Measurements from ENCODE around the gene GABRR1.

Gene GABRR1

GRCh38 chr6:89255417-89255816, 38.3 kb upstream of the GABRR1 start:
- TF ChIP-seq, protein P1, sequence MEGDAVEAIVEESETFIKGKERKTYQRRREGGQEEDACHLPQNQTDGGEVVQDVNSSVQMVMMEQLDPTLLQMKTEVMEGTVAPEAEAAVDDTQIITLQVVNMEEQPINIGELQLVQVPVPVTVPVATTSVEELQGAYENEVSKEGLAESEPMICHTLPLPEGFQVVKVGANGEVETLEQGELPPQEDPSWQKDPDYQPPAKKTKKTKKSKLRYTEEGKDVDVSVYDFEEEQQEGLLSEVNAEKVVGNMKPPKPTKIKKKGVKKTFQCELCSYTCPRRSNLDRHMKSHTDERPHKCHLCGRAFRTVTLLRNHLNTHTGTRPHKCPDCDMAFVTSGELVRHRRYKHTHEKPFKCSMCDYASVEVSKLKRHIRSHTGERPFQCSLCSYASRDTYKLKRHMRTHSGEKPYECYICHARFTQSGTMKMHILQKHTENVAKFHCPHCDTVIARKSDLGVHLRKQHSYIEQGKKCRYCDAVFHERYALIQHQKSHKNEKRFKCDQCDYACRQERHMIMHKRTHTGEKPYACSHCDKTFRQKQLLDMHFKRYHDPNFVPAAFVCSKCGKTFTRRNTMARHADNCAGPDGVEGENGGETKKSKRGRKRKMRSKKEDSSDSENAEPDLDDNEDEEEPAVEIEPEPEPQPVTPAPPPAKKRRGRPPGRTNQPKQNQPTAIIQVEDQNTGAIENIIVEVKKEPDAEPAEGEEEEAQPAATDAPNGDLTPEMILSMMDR (IDR thresholded peaks at IDR 0.05; ENCODE audit: low read depth, low read length) = no peak
- DNase-seq (ENCODE audit: low read depth in 2 of 2) = no peak
- H3K4me3 ChIP-seq (replicated peaks in 1 of 2; ENCODE audit: low read depth in 2 of 2, low read length in 2 of 2) = no peak overlapping the region

DNA sequence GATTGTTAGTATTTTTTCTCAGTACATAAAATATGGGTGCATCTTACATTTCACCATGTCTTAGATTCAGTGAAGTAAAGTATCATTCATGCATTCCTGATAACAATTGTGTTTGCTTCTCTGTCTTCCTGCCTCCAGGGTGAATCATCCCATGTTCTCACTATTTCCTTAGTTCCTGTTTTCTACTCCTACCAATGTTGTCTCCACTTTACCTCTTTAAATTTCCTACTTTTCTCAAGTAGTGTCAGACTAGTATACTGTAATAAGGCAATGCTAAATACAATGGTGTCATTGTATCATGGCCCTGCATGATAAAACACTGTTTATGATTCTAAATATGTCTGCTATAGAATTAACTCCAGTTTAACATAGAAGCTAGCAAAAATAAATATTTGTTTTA, 37.4 kb upstream of the GABRR1 start:
- TF ChIP-seq, protein P1 (IDR thresholded peaks at IDR 0.05; ENCODE audit: low read depth, low read length) = no peak
- no peak overlapping the region for H3K4me3 ChIP-seq (replicated peaks in 1 of 2; ENCODE audit: low read depth in 2 of 2, low read length in 2 of 2)
- DNase-seq (ENCODE audit: low read depth in 2 of 2) = peak in 1 of 2 donors; percentile 60

GRCh38 chr6:89252907-89253306, 35.7 kb upstream of the GABRR1 start:
- H3K4me3 ChIP-seq (replicated peaks in 1 of 2; ENCODE audit: low read depth in 2 of 2, low read length in 2 of 2) = no peak overlapping the region
- DNase-seq (ENCODE audit: low read depth in 2 of 2) = no peak
- TF ChIP-seq, protein P1 (IDR thresholded peaks at IDR 0.05; ENCODE audit: low read depth, low read length) = no peak

DNA sequence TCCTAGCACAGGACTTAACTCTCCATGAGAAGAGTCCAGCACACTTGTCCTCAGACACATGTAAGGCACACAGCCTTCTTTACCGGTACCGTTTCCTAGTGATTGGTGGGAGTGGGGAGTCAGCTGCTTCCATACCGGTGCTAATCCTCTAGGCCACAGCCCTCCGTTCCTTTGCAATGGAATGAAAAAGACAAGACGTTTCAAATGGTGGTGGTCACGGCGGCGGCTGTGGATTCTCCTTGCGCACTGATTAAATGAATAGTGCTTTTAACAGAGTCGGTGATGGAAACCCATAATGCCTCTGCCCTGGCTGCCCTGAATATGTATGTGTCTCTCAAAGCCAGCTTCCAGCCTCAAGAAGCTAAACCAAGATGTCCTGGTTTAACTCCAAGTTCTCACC, 34.8 kb upstream of the GABRR1 start:
- no peak overlapping the region for H3K4me3 ChIP-seq (replicated peaks in 1 of 2; ENCODE audit: low read depth in 2 of 2, low read length in 2 of 2)
- no peak for DNase-seq (ENCODE audit: low read depth in 2 of 2)
- TF ChIP-seq, protein P1 (IDR thresholded peaks at IDR 0.05; ENCODE audit: low read depth, low read length) = no peak

DNA sequence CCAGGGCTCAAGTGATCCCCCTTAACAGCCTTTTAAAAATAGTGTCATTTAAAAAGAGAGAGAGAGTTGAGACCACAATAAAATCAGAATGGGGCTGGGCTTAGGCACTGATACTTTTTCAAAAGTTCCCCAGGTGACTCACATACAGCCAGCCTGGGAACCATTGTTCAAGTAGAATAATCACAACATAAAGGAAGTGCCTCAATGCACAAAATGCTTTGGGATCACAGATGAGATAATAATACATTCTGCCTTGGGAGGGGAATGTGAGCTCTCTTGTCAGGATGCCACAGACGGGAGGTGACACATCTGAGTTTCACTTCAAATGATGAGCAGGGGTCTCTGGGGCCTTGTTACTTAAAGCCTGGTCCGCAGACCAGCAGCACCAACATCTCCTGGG, 34.0 kb upstream of the GABRR1 start:
- peak in 1 of 2 donors; percentile 71 for DNase-seq (ENCODE audit: low read depth in 2 of 2)
- TF ChIP-seq, protein P1 (IDR thresholded peaks at IDR 0.05; ENCODE audit: low read depth, low read length) = no peak
- no peak overlapping the region for H3K4me3 ChIP-seq (replicated peaks in 1 of 2; ENCODE audit: low read depth in 2 of 2, low read length in 2 of 2)

DNA sequence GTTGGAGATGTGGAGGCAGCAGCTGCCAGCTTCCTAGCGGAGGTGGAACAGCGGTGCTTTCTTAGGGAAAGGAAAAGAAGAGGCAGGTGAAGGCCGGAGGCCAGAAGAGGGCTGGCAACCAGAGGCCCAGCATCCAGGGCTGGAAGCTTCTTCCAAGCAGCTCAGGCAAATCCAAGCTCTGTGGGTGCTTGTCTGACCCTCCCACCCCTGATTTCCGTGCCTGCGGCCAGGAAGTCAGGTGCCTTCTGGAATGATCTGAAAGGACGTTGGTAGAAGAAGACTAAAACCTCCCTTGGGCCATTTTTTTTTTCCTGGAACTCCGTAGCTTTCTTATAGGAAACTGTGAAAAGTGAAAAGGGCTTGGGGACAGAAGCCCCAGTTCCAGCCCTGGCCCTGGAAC, 33.1 kb upstream of the GABRR1 start:
- TF ChIP-seq, protein P1 (IDR thresholded peaks at IDR 0.05; ENCODE audit: low read depth, low read length) = no peak
- no peak overlapping the region for H3K4me3 ChIP-seq (replicated peaks in 1 of 2; ENCODE audit: low read depth in 2 of 2, low read length in 2 of 2)
- no peak for DNase-seq (ENCODE audit: low read depth in 2 of 2)

- H3K4me3 ChIP-seq (replicated peaks in 1 of 2; ENCODE audit: low read depth in 2 of 2, low read length in 2 of 2) = no peak overlapping the region
- DNase-seq (ENCODE audit: low read depth in 2 of 2) = no peak
- TF ChIP-seq, protein P1 (IDR thresholded peaks at IDR 0.05; ENCODE audit: low read depth, low read length) = no peak
Observed at GRCh38 chr6:89244241-89244985, 27.3 kb upstream of the GABRR1 start.

Data from cardiac fibroblast (primary cell).